GM19240 (cell line): ENCODE data around the gene CLC.
"Not testable (repeated sequence)": the region's sequence is repeated elsewhere in the genome, so short reads cannot be mapped to it uniquely, and the experiment has no call there.

Experiments
- DNase-seq: peaks from one replicate; pipeline ENCODE4 v3.0.0; 2011; ENCODE audit warnings: low spot score; ENCODE audit not compliant: insufficient read length

CLC gene

DNA sequence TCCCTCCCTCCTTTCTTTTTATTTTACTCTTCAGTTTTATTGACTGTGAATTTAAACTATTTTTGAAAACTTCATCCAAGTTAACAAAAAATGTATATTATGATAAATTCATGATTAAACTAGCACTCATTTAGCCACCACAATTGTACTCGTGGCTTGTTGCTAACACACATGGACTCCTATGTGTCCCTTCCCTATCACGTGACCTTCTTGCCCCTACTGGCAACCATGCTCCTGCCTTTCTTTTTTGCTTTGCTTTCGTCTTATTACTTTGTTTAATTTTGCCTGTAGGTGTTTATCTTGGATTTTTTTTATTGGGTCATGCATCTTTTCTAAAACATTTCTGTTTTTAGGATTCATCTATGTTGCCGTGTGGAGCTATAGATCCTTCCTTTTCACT lies 8.2 kb downstream of the CLC start:
- no peak for DNase-seq

DNA sequence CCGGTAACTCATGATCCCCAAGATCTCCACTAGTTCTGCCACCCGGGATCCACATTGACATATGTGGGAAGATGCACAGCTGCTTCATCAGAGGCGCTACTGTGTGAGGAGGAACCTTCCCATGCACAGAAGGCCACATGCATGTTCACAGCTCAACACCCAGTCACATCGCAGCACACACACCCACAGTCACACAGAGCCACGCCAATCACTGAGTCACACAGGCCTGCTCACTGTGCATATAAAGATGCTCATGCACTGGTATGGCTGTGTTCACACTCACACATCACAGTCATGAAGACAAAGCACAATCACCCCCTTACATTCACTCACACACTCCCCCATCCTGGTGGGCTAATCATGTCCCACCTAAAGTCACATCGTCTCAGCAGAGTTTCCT lies 9.8 kb downstream of the CLC start:
- DNase-seq = no peak

DNA sequence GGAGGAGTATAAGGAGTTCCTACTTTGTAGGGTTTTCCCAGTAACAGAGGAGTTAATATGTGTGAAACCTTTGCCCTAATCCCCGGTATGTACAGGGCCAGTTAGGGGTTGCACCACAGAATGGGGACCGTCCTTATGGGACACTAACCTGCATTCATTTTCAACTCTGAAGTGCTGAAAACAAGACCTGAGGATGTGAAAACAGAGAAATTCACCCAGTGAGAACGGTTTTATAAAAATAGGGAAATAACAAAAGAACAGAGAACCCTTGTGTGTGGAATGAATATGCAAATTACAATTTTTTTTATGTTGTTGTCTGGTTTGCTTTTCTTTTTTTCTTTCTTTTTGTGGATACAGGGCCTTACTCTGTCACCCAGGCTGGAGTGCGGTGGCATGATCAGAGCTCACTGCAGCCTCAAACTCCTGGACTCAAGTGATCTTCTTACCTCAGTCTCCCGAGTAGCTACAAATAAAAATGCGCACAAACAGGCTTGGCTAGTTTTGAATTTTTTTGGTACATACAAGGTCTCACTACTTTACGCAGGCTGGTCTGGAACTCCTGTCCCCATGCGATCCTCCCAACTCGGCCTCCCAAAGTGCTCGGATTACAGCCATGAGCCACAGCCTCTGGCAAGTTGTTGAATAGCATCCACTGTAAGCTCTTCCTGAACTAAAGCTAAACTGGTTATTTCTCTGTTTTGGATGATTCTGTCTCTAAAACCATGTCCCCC lies 10.6 kb downstream of the CLC start:
- DNase-seq = no peak

DNA sequence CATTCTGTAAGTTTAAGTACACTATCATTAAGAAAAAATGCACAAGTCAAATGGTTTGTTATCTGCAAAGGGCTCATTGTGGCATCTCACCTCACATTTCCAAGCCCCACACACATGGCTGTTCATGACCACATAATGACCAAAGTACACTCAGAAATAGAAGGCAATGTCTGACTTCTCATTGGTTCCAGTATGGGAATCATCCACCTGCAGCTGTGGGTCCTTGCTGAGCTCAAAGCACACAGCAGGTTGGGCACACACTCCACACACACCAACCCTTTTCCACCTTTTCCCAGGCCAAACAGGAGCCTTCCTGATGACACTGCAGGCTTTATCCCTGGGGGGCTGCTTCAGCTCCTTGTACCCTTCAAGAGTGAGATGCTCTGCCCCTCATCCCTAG lies 11.8 kb downstream of the CLC start:
- DNase-seq = no peak

DNA sequence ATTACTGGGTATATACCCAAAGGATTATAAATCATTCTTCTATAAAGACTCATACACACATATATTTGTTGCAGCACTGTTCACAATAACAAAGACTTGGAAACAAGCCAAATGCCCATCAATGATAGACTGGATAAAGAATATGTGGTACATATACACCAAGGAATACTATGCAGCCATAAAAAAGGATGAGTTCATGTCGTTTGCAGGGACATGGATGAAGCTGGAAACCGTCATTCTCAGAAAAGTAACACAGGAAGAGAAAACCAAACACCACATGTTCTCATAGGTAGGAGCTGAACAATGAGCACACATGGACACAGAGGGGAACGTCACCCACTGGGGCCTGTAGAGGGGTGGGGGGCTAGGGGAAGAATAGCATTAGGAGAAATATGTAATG lies 17.7 kb downstream of the CLC start:
- not testable (repeated sequence) for DNase-seq

DNA sequence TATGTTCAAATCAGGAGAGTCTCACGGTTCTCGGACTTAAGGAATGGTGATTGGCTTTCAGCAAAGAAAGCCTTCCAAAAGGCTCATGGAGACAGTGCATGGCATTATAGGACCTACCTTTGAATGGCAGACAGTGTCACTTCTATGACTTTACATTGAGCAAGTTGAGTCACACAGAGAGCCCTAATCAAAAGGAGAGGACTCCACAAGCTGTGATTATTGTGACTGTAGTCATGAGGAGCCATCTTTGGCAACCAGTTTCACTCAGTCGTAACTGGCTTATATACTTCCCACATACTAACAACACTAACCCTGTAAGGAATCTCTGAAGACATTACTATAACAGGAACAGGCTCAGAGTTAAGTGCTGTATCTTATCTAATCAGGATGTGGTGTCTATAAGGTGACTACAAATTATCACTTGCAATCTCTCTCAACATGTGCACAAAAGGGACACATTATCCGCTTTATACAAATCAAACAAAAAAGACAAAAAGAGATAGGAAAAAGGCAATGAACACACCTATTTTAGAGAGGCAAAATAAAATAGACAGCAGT lies 27.4 kb downstream of the CLC start:
- no peak for DNase-seq

DNA sequence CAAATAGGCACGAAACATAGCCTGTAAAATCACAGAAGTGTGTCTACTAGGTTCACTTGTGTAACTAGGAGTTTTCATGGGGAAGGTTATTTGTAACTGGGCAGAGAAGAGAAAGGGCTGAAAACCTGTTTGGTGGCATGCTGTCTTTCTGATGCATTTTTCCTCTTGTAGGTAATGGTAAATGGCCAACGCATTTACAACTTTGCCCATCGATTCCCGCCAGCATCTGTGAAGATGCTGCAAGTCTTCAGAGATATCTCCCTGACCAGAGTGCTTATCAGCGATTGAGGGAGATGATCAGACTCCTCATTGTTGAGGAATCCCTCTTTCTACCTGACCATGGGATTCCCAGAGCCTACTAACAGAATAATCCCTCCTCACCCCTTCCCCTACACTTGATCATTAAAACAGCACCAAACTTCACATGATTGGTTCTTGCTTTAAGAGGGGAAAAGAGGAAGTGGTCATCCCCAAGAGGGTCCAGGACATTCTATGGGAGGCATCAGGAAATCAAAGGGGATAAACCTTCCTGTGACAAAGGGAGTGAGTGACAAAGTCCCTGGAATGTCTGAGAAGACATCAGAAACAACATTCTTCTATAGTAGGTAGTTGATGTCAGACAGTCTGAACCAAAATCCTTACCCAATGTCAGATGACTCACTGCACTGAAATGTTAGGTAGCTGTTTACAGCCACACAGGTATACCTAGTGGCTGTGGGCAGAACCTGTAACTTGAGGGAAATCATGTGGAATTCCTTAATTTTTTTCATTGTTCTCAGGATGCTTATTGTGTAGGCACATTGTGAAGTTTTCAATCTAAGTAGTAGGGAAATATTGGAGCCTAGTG lies 28.6 kb downstream of the CLC start:
- DNase-seq = no peak

DNA sequence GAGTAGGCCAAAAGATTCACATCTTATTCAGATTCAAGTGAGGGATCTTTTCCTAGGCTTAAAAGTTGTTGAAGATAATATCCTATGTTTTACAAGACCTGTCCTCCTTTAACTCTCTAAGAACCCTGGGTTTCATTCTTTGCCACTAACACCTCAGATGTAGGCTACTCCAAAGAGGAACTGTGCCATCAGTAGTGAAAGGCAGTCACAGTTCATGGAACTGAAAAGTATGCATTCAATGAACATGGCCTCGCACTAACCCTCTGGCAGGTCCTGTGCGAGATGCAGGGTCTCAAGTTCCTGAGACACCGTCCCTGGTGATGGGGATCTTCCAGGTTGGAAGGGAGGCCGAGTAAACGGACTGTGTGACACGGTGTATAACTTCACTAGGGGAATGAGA lies 29.2 kb downstream of the CLC start:
- DNase-seq = no peak

DNA sequence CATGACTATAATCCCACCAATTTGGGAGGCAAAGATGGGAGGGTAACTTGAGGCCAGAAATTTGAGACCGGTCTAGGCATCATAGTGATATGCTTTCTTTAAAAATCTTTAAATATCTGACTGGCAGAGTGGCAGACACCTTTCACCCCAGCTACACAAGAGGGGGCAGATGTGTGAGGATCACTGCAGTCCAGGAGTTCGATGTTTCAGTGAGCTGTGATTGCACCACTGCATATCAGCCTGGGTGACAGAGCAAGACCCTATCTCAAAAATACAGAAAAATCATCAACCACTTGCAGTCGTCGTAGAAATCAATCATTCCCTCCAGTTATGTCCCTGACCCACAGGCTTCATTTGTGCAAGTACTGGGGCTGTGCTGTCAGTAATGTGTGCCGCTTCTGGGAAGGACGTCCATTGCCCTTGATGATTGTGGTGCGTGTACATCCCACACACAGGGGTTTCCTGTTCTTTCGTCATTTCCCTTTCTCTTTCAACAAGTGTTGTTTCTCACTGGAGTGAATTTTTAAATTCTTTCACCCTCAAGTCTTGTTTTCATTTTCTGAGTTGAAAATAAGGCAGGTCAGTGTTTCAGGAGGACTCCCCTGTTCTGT lies 32.1 kb downstream of the CLC start:
- no peak for DNase-seq

DNA sequence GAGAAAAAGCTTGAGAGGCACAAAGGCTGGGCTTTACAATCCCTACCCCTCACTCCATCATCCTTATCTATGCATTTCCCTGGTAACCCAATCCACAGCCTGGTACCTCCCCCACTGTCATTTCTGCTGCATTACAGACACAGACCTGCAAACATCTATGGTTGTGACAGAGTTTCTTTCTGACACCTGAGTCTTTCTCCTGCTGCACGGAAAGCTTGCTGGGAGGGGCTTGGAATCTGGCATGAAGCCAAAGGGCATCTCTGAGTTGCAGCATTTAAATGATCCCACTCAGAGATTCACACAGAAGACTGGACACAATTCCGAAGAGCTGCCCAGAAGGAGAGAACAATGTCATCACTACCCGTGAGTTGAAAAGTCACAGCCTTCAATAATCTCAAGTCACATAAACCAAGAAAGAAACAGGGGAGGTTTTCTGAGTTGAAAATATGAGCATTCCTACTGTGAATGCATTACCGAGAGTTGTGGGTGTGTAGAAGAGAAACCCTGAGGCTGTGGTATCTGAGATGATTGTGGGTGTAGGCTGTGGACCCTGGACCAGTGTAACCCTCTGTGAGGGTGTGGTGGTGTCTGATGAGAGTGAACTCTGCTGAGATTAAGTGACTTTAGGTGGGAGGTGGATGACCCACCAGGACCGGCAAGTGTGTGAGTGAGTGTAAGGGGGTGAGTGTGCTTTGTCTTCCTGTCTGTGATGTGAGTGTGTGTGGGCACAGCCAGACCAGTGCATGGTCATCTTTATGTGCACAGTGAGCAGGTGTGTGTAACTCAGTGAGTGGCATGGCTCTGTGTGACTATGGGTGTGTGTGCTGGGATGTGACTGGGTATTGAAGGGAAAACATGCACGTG lies 33.4 kb downstream of the CLC start, which contains the start of gene LGALS14:
LGALS14 (plus strand) TSS at position 301 of the 864 bp plus-strand sequence; CDS start at position 349, 48 bp downstream.
- no peak for DNase-seq

DNA sequence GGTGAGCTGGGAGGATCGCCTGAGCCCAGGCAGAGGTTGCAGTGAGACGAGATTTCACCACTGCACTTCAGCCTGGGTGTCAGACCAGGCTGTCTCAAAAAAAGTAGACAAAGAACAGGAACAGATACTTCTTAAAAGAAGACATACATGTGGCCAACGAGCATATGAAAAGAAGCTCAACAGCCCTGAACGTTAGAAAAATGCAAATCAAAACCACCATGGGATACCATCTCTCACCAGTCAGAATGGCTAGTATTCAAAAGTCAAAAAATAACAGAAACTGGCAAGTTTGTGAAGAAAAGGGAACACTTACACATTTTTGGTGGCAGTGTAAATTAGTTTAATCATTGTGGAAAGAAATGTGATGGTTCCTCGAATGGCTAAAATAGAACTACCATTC lies 36.5 kb downstream of the CLC start:
- DNase-seq = no peak

DNA sequence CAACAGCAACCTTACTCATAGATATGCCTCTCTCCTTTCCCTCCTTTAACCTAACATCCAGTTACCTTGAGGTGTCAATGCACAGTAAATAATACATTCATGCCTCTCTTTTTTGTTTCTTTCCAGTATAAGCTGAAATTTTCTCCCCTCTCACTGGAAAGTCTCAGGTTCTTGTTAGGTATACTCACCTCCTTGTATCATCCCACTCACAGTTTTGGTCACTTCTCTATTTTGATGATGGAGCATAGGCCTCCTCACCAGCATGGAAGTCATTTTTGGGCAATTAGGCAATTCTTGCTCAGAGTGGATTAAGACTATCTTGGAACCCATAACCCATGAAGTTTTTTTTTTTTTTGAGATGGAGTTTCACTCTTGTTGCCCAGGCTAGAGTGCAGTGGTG lies 39.3 kb downstream of the CLC start:
- no peak for DNase-seq

DNA sequence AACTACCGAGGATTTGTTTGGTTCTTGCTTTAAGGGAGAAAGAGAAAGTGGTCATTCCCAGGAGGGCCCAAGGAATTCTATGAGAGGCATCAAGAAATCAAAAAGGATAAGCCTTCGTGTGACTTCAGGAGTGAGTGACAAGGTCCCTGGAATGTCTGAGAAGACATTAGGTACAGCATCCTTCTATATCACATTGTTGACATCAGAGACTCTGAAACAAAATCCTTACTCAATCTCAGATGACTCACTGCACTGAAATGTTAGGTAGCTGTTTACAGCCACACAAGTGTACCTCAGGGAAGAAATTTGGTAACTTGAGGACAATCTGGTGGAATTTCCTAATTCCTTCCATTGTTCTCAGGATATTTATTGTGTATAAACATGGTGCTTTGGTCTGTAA lies 41.4 kb downstream of the CLC start:
- no peak for DNase-seq

DNA sequence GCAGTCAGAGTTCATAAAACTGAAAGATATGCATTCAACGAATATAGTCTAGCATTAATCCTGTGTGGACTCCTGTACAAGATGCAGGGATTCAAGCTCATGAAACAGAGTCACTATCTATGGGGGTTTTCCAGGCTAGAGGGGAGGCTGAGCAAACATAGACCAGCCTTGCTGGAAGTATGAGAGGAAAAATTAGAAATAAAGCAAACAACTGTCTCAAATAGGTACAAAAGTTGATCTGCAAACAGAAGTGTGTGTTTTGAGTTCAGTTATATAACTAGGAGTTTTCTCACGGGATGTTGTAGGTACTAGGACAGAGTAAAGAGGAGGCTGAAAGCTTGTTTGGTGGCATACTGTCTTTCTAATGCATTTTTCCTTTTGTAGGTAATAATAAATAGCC lies 42.1 kb downstream of the CLC start:
- no peak for DNase-seq

DNA sequence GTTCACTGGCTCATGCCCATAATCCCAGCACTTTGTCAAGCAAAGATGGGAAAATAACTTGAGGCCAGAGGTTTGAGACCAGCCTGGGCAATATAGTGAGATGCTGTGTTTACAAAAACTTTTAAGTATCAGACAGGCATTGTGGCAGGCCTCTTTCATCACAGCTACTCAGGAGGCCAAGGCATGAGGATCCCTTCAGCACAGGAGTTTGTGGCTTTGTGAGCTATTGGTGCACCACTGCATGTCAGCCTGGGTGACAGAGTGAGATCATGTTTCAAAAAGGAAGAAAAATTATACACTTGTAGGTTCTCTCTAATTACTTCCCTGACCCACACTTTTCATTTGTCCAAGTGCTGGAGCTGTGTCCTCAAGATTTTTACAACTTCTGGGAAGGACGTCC lies 45.0 kb downstream of the CLC start:
- no peak for DNase-seq

DNA sequence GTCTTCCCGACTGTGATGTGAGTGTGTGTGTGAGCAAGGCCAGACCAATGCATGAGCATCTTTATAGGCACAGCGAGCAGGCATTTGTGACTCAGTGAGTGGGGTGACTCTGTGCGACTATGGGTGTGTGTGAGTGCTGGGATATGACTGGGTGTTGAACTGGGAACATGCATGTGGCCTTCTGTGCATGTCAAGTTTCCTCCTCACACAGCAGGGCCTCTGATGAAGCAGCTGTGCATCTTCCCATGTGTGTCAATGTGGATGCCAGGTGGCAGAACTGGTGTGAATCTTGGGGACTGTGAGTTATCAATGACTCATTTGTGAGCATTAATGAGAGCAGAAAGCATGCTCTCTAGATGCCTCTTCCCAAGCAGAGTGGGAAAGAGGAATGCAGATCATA lies 45.7 kb downstream of the CLC start:
- DNase-seq = no peak

DNA sequence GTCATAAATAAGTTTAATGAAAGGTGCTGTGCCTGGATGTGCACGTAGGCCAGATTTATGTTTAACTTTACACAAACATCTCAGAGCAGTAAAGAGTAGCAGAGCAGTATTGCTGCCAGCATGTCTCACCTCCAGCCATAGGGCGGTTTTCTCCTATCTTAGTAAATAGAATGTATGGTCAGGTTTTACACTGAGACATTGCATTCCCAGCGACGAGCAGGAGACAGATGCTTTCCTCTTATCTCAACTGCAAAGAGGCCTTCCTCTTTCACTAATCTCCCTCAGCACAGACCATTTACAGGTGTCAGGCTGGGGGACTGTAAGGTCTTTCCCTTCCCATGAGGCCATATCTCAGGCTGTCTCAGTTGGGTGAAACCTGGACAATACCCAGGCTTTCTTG lies 49.2 kb downstream of the CLC start:
- DNase-seq = not testable (repeated sequence)

DNA sequence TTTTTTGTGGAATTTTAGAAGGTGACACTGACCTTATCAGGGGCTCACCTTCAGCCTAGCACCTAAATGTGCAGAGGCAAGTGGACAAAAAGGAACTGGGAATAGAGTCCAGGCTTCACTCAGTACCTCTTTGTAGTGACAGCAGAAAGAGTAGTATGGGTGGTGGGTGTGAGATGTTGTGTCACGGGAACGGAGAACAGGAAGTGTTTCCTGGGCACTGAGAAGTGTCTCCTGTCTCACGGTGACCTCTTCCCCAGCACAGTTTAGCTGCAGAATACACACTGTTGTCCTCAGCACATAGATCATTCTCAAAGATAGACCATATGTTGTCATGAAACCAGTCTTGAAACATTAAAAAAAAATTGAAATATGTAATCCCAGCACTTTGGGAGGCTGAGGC lies 51.1 kb downstream of the CLC start:
- DNase-seq = no peak

DNA sequence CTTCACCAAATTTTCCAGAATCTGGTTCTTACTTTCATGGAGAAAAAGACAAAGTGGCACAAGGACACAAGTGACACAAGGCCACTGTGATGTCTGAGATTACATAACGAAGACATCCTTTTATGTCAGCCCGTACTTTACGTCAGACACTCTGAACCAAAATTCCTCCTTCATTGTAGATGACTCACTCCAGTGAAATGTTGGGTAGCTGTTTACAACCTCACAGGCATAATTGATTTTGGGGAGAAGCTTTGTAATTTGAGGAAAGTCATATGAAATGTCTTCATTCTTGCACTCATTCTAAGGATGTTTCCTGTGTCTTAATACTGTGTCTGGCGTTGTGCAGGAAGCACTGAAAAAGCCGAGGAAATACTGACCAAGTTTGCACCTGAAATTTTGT lies 53.6 kb downstream of the CLC start:
- no peak for DNase-seq

DNA sequence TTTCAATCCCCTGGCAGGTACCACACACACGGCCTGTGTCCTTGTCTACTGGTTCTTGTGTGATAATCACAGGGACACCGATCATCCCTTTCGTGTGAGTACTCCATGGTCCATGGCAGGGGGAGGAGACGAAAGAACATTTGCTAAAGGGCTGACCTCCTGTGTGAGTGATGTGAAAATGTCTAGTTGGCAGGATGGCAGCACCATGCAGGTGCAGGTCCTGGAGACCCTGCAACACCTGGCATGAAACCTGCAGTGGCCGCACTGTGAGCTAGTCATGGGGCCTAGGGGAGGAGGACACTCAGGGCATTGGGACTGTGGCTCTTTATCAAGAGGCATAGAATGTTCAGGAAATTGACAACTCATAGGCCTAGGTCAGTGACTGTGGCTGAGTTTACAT lies 56.4 kb downstream of the CLC start:
- DNase-seq = no peak
